Stimulated activated naive CD8-positive, alpha-beta T cell treated with anti-CD3 and anti-CD28 coated beads, Interleukin-15, amount 100 ng/mL, for 72 hours (primary cell): ENCODE results near the gene SPG7.
"Not testable (repeated sequence)": the region's sequence is repeated elsewhere in the genome, so short reads cannot be mapped to it uniquely, and the experiment has no call there.

Experiments used
- ATAC-seq: fragments of 150-1000 bp; cut with Tn5 transposase; 2 replicates; pipeline ENCODE4 v1.10.0; 2021; ENCODE audit warnings: mild to moderate bottlenecking, moderate library complexity
- DNase-seq, 2 donors: peaks; one replicate each; pipeline ENCODE4 v3.0.0; 2021 to 2022
- H3K27ac Mint-ChIP-seq, 2 donors: one replicate each; pipeline ENCODE4 v1.8.0; 2022; ENCODE audit warnings: mild to moderate bottlenecking in 2 of 2, mixed read lengths in 2 of 2, moderate library complexity in 2 of 2
- H3K27me3 Mint-ChIP-seq: one replicate; pipeline ENCODE4 v1.8.0; 2022; ENCODE audit warnings: mixed read lengths
- H3K4me1 Mint-ChIP-seq: one replicate; pipeline ENCODE4 v1.8.0; 2022; ENCODE audit warnings: mild to moderate bottlenecking, mixed read lengths
- H3K4me3 Mint-ChIP-seq, 2 donors: one replicate each; pipeline ENCODE4 v1.8.0; 2022; ENCODE audit warnings: mild to moderate bottlenecking in 2 of 2, mixed read lengths in 2 of 2, moderate library complexity in 1 of 2
- H3K9me3 Mint-ChIP-seq, 2 donors: one replicate each; pipeline ENCODE4 v1.8.0; 2022; ENCODE audit warnings: mixed read lengths in 2 of 2

SPG7 gene

DNA sequence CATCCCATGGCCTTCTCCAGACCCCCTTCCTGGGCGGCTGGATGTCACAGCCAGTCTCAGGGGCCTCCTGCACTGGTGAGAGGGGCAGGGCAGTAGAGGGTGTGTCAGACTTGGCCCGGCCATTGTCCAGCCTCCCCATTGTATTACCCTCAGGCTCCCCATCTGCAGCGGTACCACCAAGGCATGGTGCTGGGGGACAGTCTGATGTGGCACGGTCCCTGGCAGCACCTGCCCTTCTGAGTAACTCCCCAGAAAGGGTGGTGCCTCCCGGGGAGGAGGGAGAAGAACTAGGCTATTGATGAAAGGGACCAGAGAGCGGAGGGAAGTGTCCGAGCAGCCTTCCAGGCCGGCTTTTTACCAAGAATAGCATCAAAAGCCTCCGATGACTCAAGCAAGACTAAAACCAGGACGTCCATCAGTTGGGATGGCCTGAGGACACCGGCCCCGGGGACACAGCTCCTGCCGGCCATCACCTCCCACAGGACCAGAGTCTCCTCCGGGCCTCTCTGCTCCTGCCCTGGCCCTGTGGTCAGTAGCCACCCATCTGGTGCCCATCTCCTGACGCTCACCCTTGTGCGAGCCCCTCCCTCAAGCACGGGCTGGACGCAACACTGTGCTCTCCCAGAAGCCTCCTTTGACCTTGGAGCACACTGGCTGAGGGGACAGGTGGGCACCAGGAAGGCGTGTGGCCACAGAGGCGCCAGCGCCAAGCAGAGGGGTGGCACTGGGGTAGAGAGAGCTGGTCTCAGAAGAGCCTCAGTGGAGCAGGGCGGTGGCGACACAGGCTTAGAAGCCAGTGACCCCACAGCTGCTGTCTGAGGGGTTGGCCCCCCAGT is 61.5 kb downstream of the SPG7 start:
- H3K4me3 Mint-ChIP-seq: no peak overlapping the region
- H3K4me1 Mint-ChIP-seq: peaks cover 47% of the 10 kb centered on the region
- ATAC-seq: no peak
- no peak overlapping the region for H3K27ac Mint-ChIP-seq
- DNase-seq: no peak
- peaks cover 42% of the 10 kb centered on the region for H3K27me3 Mint-ChIP-seq
- H3K9me3 Mint-ChIP-seq: no peaks in the 10 kb centered on the region

DNA sequence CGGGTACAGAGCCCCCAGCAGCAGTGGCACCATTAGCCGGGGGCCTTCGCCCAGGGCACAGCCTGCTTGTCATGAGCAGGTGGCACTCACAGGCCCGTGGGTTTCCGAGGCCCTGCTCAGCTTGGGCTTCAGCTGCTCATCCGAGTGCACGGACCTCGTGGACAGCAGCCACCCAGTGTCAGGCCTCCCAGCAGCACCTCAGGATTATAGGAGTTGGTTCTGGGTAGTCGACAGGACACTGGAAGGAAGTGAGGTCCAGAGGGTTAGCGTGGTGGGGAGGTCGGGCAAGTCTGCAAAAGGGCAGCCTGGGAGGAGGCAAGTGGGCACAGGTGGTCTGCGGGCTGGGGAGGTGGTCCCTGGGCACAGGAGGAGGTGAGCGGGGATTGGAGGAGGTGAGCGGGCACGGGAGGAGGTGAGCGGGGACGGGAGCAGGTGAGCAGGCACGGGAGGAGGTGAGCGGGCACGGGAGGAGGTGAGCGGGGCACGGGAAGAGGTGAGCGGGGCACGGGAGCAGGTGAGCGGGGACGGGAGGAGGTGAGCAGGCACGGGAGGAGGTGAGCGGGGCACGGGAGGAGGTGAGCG is 62.2 kb downstream of the SPG7 start:
- peaks cover 44% of the 10 kb centered on the region for H3K4me1 Mint-ChIP-seq
- H3K4me3 Mint-ChIP-seq: no peak overlapping the region
- DNase-seq (no peak), ATAC-seq (no peak)
- no peaks in the 10 kb centered on the region for H3K9me3 Mint-ChIP-seq
- peaks cover 45% of the 10 kb centered on the region for H3K27me3 Mint-ChIP-seq
- H3K27ac Mint-ChIP-seq: peak overlapping the region; percentile 21 to 25

DNA sequence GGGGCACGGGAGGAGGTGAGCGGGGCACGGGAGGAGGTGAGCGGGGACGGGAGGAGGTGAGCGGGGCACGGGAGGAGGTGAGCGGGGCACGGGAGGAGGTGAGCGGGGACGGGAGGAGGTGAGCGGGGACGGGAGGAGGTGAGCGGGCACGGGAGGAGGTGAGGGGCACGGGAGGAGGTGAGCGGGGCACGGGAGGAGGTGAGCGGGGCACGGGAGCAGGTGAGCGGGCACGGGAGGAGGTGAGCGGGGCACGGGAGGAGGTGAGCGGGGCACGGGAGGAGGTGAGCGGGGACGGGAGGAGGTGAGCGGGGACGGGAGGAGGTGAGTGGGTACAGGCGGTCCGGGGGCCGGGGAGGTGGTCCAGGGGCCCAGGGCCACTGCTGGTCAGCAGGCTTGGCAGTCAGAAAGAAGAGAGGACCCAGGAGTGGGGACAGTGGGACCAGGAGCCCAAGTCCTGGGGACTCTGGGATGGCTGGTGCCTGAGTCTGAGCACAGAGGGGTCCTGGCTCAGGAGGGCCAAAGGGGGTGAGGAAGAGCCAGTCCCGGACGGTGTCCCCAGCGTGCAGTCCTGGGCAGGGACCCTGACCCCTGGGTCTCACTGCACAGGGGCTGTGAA is 62.9 kb downstream of the SPG7 start:
- ATAC-seq, DNase-seq, H3K4me3 Mint-ChIP-seq, H3K9me3 Mint-ChIP-seq, H3K27ac Mint-ChIP-seq: not testable (repeated sequence)
- Mint-ChIP-seq H3K27me3 (peaks cover 45% of the 10 kb centered on the region), H3K4me1 (peaks cover 37% of the 10 kb centered on the region)

DNA sequence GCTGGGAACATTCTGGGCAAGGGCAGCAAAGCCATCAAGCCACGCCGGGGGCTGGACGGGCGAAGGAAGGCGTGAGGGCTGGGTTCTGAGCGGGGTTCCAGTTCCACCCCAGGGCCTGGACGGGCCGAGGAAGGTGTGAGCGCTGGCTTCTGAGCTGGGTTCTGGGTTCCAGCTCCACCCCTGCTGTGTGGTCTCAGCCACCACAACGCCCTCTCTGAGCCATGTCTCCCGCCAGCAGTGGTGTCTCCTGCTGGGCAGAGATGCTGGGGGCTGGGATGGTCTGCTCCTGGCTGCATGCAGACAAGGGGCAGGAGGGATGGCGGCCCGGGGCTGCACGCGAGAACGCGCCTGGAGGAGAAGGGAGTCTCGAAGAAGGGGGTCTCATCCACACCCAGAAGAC is 63.4 kb downstream of the SPG7 start:
- Mint-ChIP-seq H3K4me3 (no peak overlapping the region), H3K27me3 (peaks cover 45% of the 10 kb centered on the region), H3K27ac (no peak overlapping the region), H3K4me1 (peaks cover 32% of the 10 kb centered on the region), H3K9me3 (no peaks in the 10 kb centered on the region)
- DNase-seq: no peak
- no peak for ATAC-seq

DNA sequence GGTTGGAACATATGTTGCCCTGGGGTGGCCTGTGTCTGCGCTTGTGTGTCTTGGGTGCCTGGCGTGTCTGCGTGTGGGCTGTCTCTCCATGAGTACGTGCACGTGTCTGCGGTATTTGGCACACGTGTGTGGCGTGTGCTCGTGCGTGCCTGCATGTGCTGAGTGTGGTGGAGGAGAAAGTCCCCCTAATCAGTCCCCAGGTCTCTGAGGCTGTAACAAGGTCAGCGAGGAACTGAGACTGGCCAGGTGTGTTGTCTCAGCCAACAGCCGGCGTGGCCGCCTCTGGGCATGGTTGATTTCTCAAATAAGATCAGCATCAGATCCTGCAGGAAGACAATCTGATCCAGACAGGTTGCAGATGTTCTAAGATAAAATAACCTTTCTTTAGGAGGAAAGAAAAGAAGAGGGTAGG is 63.9 kb downstream of the SPG7 start:
- peaks cover 32% of the 10 kb centered on the region for H3K4me1 Mint-ChIP-seq
- peak overlapping the region in 1 of 2 donors; percentile 49 for H3K27ac Mint-ChIP-seq
- no peak for ATAC-seq
- H3K4me3 Mint-ChIP-seq: no peak overlapping the region
- H3K9me3 Mint-ChIP-seq: no peaks in the 10 kb centered on the region
- H3K27me3 Mint-ChIP-seq: peaks cover 48% of the 10 kb centered on the region
- DNase-seq: no peak

DNA sequence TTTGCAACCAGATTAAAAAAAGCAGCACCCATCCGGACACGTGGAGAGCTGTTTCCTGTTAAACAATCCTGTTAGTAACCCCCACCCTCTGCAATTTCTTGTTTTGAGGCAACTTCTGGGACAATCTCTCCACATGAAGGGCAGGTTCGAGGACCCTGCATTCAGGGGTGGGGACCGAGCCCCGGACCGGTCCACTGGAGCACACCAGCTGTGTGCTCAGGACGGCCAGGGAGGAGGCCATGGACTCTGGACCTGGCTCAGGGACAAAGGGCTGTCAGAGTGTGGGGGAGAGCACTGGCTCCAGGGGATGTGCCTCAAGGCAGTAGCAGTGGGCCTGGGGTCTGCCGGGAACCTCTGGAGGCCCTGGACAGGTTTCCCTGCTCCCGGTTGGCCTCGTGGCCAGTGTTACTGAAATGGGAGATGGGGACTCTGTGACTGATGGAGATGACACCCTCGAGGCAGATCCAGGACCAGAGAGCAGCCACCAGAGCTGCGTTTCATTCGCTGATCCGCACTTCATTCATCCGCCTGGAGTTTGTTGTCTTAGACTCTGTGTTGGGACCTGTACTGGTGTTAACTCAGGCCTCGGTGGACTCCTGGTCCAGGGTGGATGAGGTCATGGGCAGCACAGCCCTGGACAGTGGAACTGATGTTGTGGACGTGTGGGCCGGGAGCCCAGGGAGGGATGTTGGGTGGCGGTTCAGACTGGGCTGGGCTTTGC is 64.4 kb downstream of the SPG7 start:
- no peak overlapping the region for H3K27ac Mint-ChIP-seq
- H3K4me1 Mint-ChIP-seq: peaks cover 32% of the 10 kb centered on the region
- ATAC-seq (no peak), DNase-seq (no peak)
- peaks cover 54% of the 10 kb centered on the region for H3K27me3 Mint-ChIP-seq
- no peaks in the 10 kb centered on the region for H3K9me3 Mint-ChIP-seq
- H3K4me3 Mint-ChIP-seq: no peak overlapping the region

DNA sequence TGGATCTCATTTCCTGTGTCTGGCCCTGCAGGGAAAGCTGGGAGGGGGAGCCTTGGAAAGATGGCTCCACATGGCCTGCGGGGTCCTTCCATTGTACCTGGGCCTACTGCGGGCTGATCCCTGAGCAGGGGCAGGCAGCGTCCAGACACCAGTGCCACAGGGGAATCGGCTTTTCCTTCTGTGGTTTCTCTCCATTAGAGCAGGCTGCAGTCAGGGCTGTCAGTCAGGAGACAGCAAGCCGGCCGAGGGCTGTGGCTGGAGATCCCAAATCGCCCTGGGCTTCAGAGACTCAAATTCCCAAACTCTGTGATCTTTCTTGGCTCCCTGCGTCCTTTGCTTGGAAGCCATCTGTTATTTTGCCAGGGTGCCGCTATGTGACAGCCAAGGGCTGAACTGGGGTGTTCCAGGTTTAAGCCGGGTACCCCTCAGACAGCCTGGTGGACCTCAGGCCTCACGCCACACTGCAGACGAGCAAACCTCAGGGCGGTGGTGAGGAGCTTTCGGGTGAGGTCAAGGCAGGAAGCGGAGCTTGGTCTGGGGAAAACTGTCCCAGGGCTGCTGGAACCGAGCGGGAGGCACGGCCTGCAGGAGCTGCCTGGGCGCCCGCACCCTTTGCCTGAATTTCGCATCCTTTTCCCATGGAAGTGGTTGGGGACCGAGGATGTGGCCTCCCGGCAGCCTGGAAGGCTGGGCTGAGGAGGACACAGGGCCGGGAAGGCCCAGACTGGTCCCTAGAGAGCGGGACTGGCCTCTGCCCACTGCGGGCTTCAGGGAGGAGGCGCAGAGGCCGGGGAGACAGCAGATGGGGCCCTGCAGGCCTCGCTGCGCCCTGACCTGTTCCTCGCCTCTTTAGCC is 65.8 kb downstream of the SPG7 start:
- no peak overlapping the region for H3K27ac Mint-ChIP-seq
- DNase-seq (no peak), ATAC-seq (peak; percentile 15)
- peaks cover 32% of the 10 kb centered on the region for H3K4me1 Mint-ChIP-seq
- no peaks in the 10 kb centered on the region for H3K9me3 Mint-ChIP-seq
- H3K27me3 Mint-ChIP-seq: peaks cover 54% of the 10 kb centered on the region
- H3K4me3 Mint-ChIP-seq: peak overlapping the region; percentile 29 to 63

DNA sequence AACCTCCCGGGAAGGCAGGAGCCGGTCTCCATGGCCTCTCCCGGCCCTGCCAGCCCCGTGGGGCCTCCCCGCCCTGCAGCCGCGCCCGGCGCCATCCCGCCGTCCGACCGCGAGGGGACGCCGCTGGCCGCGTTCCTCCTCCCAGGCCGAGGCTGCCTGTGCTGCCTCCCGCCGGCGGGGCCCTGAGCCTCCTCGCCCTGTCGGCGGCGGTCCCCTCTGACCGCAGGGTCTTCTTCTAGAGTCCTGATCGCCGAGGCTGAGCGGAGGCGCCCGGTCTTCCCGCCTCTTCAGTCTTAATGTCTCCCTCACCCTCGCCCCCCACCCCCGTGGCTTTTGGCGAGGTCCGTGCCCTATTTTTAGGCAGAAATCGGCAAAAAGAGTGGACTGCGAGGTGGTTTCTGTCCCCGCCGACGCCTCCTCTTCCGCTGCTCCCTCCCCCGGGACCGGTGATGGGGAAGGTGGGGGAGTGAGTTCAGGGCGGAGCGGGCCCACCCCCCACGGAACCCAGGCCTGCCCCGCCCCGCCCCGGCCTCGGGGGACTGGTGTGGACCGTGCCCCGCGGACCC is 66.6 kb downstream of the SPG7 start:
- peak; percentile 65 to 66 for DNase-seq
- Mint-ChIP-seq H3K4me3 (peak overlapping the region; percentile 73 to 80), H3K27ac (no peak overlapping the region), H3K9me3 (no peaks in the 10 kb centered on the region), H3K27me3 (peaks cover 54% of the 10 kb centered on the region), H3K4me1 (peaks cover 32% of the 10 kb centered on the region)
- peak; percentile 75 for ATAC-seq

DNA sequence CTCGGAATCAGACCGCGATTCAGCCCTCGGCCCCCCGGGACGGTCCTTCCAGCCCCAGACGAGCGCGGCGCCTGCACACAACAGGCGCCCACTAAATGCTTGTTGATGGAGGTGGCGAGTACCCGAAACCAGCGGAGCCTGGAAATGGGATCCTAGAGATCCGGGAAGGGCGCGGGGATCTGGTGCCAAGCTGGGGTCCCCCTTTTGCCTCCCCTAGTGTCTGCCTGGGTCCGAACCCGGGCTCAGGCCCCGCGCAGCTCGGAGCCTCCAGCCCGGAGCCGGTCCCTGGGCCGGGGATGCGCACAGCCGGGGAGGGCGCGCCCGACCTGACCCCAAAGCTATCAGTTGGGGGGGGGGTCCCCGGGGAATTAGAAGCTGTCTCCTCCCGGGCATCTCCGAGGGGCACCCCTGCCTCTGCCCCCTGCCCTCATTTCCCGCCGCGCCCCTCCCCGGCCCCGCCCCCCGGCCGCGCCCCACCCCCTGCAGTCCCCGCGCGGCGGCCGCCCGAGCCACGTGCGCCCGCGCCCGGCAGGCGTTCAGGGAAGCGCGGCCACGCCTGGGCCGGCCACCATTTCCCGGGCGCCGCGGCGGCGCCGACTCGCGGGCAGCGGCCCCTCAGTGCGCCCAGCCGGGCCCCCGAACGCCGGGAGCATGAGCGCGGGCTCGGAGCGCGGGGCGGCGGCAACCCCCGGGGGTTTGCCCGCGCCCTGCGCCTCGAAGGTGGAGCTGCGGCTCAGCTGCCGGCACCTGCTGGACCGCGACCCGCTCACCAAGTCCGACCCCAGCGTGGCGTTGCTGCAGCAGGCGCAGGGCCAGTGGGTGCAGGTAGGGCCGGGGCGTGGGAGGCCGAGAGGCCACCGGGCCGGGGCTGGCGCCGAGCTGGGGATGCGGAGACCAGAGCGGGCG is 67.3 kb downstream of the SPG7 start, which contains the start of gene CPNE7:
TSS of gene CPNE7 (plus strand) at position 512 of the 906 bp plus-strand sequence. CDS start at position 652, 140 bp downstream.
- H3K4me3 Mint-ChIP-seq: peak within 1 kb of the TSS; percentile 73 to 80
- ATAC-seq: peak; percentile 41
- no peak within 1 kb of the TSS for H3K27ac Mint-ChIP-seq
- peaks cover 47% of the 10 kb centered on the region for H3K27me3 Mint-ChIP-seq
- H3K4me1 Mint-ChIP-seq: peaks cover 32% of the 10 kb centered on the region
- no peaks in the 10 kb centered on the region for H3K9me3 Mint-ChIP-seq
- DNase-seq: no peak

DNA sequence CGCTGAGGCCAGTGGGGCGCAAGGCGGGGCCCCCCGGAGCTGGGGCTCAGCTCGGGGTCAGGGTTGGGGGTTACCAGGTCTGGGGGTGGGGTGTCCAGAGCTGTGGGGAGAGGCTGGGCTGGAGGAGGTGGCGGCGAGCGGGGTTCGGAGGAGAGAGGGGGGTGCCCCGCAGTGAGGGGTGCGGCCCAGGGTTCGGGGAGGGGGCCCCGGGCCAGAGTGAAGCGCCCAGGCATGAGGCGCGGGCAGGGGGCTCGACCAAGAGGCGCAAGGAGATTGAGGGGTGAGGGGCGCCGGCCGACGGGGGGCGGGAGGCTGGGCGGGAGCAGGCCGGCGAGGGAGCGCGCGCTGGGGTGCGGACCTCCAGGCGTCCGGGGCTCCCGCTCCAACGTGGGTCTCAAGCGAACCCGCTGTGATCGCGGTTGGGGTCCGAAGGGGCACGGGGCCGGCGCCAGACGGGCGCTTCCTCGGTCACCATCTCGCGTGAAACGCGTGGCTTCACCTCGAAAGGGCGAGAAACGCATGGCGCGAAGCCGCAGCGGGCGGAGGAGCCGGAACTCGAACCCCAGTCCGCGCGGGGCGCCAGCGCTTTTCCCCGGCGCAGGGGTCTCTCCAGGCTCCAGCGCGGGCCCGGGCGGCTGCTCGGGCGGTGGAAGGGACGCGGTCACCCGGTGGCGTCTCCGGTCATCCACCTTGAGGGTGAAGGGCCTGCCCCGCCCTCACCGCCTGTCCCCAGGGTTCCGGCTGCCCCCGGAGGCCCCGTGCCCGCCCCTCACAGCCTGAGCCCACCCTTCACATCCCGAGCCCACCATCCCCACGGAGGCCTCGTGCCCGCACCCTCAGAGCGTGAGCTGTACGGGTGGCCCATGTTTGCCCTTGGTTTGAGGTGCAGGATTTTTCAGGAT is 68.2 kb downstream of the SPG7 start:
- ATAC-seq (peak; percentile 11), DNase-seq (no peak)
- Mint-ChIP-seq H3K9me3 (no peaks in the 10 kb centered on the region), H3K27me3 (peaks cover 46% of the 10 kb centered on the region), H3K4me3 (no peak overlapping the region), H3K27ac (no peak overlapping the region), H3K4me1 (peaks cover 32% of the 10 kb centered on the region)

DNA sequence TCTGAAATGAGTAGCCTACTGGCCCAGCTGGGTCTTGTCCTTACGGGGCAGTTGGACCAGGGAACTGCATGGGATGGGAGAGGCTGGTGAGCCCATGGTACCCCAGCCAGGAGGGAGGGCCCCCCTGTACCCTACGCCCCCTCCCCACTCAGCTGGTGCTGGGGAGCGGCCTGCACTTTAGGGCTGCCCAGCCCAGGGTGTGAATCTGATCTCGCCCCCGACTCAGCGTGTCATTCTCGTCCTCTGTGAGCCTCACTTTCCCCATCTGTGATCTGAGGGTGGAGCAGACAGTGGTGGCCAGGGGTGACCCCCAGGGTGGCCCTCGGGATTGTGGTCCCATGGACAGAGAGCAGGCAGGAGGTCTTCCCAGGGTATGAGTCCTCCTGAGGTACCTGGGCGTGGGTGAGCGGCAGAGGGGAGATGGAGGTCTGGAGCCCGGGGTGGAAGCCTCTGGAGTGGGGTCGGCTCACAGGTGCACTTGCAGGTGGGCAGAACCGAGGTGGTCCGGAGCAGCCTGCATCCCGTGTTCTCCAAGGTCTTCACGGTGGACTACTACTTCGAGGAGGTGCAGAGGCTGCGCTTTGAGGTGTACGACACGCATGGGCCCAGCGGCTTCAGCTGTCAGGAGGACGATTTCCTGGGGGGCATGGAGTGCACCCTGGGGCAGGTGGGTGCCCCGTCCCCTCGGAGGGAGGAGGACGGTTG is 69.0 kb downstream of the SPG7 start:
- Mint-ChIP-seq H3K9me3 (no peaks in the 10 kb centered on the region), H3K4me1 (peaks cover 24% of the 10 kb centered on the region), H3K4me3 (peak overlapping the region in 1 of 2 donors; percentile 30), H3K27ac (peak overlapping the region in 1 of 2 donors; percentile 64), H3K27me3 (peaks cover 38% of the 10 kb centered on the region)
- DNase-seq (no peak), ATAC-seq (peak; percentile 3)

DNA sequence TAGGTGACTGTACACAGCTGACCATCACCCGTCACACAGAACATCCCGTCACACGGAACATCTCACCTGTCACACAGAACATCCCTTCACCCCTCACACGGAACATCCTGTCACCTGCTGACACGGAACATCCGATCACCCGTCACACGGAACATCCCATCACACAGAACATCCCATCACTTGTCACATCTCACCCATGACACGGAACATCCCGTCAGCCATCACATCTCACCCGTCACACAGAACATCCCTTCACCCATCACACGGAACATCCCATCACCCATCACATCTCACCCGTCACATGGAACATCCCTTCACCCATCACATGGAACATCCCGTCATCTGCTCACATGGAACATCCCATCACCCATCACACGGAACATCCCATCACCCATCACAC is 71.1 kb downstream of the SPG7 start:
- Mint-ChIP-seq H3K4me1 (peaks cover 7% of the 10 kb centered on the region), H3K4me3 (no peak overlapping the region), H3K9me3 (no peaks in the 10 kb centered on the region), H3K27me3 (peaks cover 16% of the 10 kb centered on the region), H3K27ac (no peak overlapping the region)
- no peak for ATAC-seq
- DNase-seq: no peak
